ENCODE measurements around the gene UNKL.

UNKL gene

DNA sequence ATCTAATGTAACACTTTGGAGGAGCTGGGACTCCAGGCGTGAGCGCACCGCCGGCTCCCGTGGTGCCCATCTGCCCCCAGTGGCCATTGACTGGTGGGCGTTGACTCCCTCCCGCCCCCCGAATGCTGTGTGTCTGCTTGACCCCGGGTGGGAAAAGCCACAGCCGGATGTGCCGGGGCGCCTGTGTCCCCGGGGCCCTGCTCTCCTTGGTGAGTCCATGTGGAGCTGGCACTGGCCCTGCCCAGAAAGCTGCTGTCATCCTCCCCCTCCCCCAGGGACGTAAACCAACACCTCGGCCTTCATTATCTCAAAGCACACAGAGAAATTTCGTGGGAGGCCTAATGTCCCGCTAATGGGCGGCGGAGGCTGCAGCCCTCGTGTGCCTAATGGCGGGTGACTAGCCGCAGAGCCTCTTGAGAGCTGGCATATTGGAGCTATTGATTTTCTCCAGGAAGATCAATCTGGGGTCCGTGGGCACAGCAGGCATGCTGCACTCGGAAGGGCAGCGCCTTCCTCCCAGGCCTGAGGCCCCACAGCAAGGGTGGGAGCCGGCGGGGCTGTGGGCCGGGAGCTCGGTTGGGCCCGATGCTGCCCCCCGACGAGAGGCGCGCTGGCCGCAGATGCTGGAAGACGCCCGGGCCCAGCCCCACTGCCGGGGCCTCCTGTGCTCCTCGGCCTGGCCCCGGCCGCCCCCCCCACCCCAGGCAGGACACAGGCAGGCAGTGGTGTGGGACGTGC is 12.4 kb upstream of the UNKL start:
- H3K4me3 ChIP-seq (replicated peaks; ENCODE audit: low read depth, low read length) = no peak overlapping the region
- TF ChIP-seq, protein P1, sequence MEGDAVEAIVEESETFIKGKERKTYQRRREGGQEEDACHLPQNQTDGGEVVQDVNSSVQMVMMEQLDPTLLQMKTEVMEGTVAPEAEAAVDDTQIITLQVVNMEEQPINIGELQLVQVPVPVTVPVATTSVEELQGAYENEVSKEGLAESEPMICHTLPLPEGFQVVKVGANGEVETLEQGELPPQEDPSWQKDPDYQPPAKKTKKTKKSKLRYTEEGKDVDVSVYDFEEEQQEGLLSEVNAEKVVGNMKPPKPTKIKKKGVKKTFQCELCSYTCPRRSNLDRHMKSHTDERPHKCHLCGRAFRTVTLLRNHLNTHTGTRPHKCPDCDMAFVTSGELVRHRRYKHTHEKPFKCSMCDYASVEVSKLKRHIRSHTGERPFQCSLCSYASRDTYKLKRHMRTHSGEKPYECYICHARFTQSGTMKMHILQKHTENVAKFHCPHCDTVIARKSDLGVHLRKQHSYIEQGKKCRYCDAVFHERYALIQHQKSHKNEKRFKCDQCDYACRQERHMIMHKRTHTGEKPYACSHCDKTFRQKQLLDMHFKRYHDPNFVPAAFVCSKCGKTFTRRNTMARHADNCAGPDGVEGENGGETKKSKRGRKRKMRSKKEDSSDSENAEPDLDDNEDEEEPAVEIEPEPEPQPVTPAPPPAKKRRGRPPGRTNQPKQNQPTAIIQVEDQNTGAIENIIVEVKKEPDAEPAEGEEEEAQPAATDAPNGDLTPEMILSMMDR (IDR thresholded peaks at IDR 0.05; ENCODE audit: low read depth, low read length, missing control alignments) = no peak
- DNase-seq (ENCODE audit: extremely low read depth, low read depth) = no peak

DNA sequence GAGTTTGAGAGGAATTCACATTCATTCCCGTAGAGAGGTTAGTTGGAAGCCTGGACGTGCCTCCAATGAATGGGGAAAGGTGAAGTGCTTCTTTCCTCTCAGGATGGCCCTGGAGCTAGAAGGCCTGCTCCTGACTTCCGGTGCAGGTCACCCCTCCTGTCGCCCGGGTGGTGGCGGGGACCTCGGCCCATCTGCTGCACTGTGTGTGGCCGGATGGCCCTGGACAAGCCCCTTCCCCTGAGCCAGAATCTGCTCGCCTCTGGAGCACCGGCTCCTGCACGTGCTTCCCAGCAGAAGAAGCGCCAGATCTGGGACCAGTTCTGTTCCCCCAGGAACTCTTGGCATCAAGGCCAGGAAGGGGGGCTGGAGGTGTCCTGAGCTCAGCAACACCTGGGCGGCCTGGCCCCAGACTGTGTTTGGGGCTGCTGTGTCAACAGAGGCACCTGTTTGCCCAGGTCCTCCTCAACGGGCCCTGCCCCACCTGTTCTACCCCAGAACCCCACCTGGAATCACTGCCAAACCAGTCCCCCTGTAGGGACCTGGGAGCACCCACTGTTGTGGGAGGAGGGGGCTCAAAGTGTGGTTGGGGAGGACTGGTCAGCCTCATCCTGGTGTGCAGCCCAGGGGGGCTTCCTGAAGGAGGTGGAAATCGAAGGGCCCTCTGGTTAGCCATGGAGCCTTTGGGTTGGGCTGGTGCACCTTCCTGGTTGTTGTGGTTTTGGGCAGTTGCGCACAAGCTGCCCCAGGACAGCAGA is 11.3 kb upstream of the UNKL start:
- DNase-seq (ENCODE audit: extremely low read depth, low read depth) = no peak
- TF ChIP-seq, protein P1 (IDR thresholded peaks at IDR 0.05; ENCODE audit: low read depth, low read length, missing control alignments) = no peak
- no peak overlapping the region for H3K4me3 ChIP-seq (replicated peaks; ENCODE audit: low read depth, low read length)

DNA sequence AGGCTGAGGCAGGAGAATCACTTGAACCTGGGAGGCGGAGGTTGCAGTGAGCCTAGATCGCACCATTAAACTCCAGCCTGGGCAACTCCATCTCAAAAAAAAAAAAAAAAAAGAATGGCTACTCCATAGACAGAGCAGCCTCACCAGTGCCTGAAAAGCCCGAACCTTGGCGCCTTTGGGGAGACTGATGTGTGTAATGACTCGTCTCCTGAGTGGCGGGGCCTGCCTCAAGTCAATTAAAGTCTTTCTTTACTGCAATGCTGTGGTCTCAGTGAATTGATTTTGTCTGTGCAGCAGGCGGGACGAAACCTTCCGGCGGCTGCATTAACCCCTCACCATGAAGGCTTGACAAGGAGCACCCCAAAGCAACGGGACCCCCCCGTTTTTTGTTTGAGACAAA is 9.5 kb upstream of the UNKL start:
- TF ChIP-seq, protein P1 (IDR thresholded peaks at IDR 0.05; ENCODE audit: low read depth, low read length, missing control alignments) = no peak
- H3K4me3 ChIP-seq (replicated peaks; ENCODE audit: low read depth, low read length) = no peak overlapping the region
- no peak for DNase-seq (ENCODE audit: extremely low read depth, low read depth)

DNA sequence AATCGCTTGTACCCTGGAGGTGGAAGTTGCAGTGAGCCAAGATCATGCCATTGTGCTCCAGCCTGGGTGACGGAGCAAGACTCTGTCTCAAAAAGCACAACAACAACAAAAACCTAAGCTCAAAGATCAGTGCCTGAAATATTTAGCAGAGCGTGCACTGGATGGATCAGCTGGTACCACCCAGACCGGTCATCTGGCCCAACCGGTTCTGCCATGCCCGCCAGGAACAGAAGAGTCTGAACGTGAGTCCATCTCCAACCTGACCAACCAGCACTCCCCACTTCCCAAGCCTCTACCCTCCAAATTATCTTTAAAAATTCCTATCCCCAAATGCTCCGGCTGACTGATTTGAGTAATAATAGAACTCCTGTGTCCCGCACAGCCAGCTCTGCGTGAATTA is 7.6 kb upstream of the UNKL start:
- H3K4me3 ChIP-seq (replicated peaks; ENCODE audit: low read depth, low read length) = no peak overlapping the region
- TF ChIP-seq, protein P1 (IDR thresholded peaks at IDR 0.05; ENCODE audit: low read depth, low read length, missing control alignments) = no peak
- no peak for DNase-seq (ENCODE audit: extremely low read depth, low read depth)

DNA sequence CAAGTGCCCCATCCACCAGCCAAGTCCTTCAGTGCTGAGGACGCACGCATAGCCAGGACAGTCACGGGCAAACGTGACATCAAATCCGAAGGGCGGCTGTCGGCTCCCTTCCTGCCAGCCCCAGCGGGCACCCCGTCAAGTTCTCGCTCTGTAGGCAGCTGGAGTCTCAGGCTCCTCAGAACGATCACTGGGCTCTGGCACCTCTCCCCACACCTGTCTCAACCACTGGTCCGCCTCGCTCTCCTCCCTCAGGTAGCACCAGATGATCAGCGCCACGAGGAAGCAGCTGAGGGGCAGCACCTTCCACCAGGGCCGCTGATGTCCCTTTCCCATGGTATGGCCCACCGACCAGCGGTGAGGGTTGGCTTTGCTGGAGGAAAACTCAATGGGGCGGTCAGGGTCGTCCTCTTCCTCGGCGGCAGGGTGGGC is 5.6 kb upstream of the UNKL start:
- TF ChIP-seq, protein P1 (IDR thresholded peaks at IDR 0.05; ENCODE audit: low read depth, low read length, missing control alignments) = no peak
- no peak for DNase-seq (ENCODE audit: extremely low read depth, low read depth)
- peak overlapping the region; percentile 89 for H3K4me3 ChIP-seq (replicated peaks; ENCODE audit: low read depth, low read length)

DNA sequence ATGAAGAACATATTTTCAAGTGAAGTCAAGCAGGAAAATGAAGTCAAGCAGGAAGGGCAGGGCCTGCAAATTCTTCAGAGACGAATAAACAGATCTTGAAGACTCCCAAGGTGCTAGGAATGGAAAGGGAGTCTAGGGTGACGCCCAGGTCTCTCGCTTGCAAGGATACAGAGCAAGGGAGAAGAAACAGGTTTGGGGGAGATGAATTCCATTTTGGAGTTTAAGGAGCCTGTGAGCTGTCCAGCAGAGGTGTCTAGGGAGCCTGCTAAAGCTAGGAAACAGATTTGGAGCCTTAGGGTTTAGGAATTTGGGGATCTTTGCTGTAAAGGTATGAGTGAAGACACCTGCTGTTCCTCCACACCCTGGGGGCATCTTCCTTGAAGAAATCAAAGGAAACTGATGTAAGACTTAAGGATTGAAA is 2.0 kb upstream of the UNKL start:
- no peak for DNase-seq (ENCODE audit: extremely low read depth, low read depth)
- H3K4me3 ChIP-seq (replicated peaks; ENCODE audit: low read depth, low read length) = no peak overlapping the region
- TF ChIP-seq, protein P1 (IDR thresholded peaks at IDR 0.05; ENCODE audit: low read depth, low read length, missing control alignments) = no peak

Data from HFF-Myc (cell line).